ENCODE results near the gene OTOG.

The OTOG gene

DNA sequence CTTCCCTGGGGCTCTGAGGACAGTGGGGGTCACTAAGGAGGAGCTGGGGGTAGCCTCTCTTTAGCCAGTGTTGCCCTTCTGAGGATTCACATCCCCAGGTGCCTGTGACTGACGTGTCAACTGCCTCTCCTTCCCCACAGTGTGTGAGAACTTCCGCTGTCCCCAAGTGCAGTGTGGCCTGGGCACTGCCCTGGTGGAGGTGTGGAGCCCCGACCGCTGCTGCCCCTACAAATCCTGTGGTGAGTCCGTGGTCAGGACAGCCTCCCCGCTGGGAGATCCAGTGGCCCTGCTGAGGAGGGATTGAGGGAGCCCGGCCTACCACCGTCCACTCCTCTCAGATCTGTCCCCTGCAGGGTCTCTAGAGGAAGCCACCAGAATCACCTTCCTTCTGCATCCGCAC is 91.3 kb downstream of the OTOG start:
- TF ChIP-seq, protein P1, sequence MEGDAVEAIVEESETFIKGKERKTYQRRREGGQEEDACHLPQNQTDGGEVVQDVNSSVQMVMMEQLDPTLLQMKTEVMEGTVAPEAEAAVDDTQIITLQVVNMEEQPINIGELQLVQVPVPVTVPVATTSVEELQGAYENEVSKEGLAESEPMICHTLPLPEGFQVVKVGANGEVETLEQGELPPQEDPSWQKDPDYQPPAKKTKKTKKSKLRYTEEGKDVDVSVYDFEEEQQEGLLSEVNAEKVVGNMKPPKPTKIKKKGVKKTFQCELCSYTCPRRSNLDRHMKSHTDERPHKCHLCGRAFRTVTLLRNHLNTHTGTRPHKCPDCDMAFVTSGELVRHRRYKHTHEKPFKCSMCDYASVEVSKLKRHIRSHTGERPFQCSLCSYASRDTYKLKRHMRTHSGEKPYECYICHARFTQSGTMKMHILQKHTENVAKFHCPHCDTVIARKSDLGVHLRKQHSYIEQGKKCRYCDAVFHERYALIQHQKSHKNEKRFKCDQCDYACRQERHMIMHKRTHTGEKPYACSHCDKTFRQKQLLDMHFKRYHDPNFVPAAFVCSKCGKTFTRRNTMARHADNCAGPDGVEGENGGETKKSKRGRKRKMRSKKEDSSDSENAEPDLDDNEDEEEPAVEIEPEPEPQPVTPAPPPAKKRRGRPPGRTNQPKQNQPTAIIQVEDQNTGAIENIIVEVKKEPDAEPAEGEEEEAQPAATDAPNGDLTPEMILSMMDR (conservative IDR thresholded peaks at IDR 0.05; ENCODE audit: low read depth, low read length): no peak
- H3K4me3 ChIP-seq (ENCODE audit: low read depth, low read length): no peak overlapping the region
- DNase-seq (ENCODE audit: low read depth): no peak

DNA sequence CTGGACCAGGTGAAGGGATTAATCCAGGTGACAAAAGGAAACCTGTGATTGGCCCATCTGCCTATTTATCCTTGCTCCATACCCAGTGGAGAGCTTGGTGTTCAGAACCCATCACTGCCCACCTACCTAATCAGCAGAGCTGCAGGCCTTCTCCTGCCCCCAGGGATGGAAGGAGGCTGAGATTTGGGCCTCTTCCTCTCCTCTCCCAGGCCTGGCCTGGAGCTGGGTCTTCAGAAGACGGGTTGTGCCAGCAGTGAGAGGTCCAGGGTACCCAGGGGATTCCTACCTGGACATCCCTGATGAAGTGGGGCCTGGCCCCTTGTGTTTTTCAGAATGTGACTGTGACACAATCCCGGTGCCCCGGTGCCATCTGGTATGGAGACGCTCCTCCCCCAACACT is 92.0 kb downstream of the OTOG start:
- no peak for DNase-seq (ENCODE audit: low read depth)
- H3K4me3 ChIP-seq (ENCODE audit: low read depth, low read length): no peak overlapping the region
- TF ChIP-seq, protein P1 (conservative IDR thresholded peaks at IDR 0.05; ENCODE audit: low read depth, low read length): no peak

DNA sequence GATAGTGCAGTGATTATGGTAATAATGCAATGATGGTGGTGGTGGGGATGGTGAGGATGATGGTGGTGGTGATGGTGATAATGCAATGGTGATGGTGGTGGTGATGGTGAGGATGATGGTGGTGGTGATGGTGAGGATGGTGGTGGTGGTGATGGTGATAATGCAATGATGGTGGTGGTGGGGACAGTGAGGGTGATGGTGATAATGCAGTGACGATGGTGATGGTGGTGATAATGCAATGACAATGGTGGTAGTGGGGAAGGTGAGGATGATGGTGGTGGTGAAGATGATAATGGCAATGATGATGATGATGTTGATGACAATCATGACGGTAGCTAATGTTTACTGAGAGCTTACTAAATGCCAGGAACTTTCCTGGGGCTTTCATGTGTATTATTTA is 92.7 kb downstream of the OTOG start:
- no peak overlapping the region for H3K4me3 ChIP-seq (ENCODE audit: low read depth, low read length)
- no peak for DNase-seq (ENCODE audit: low read depth)
- TF ChIP-seq, protein P1 (conservative IDR thresholded peaks at IDR 0.05; ENCODE audit: low read depth, low read length): no peak

DNA sequence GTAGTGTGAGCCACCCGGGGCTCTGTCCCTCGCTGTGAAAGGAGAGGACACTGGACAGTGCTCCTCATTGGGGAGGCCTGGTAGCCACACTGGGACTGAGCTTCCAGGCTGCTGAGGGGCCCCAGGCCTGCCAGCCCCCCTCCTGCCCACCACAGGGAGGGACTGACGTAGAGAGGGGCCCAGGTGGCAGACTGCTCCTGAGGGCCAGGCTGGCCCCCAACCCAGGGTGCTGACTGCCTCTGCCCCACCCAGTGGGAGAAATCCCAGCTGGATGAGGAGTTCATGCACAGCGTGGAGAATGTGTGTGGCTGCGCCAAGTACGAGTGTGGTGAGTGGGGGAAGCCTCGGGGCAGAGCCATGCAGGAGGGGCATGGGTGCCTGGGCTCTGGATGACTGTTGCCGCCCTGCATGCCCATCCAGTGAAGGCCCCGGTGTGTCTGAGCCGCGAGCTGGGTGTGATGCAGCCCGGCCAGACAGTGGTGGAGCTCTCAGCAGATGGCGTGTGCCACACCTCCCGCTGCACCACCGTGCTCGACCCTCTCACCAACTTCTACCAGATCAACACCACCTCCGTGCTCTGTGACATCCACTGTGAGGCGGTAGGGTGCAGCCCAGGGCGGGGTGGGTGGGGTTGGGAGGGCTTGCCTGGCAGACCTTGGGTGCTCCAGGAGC is 93.6 kb downstream of the OTOG start:
- H3K4me3 ChIP-seq (ENCODE audit: low read depth, low read length): no peak overlapping the region
- TF ChIP-seq, protein P1 (conservative IDR thresholded peaks at IDR 0.05; ENCODE audit: low read depth, low read length): no peak
- no peak for DNase-seq (ENCODE audit: low read depth)

DNA sequence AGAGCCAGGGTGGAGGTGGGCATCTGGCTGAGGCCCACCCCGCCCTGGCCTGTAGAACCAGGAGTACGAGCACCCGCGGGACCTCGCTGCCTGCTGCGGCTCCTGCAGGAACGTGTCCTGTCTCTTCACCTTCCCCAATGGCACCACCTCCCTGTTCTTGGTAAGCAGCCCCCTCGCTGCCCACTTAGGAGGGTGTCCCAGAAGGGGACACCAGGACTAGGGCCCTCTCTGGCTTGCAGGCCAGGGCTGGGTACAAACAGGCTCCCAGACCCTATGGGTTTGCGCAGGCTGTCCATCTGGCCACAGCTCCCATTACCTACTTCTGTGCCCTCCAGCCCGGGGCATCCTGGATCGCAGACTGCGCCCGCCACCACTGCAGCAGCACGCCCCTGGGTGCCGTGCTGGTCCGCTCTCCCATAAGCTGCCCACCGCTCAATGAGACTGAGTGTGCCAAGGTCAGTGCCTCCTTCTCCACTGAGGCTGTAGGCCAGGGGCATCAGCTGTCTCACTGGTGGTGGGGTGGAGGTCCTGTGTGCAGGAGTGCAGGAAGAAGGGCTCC is 94.8 kb downstream of the OTOG start:
- no peak for DNase-seq (ENCODE audit: low read depth)
- no peak overlapping the region for H3K4me3 ChIP-seq (ENCODE audit: low read depth, low read length)
- TF ChIP-seq, protein P1 (conservative IDR thresholded peaks at IDR 0.05; ENCODE audit: low read depth, low read length): no peak

DNA sequence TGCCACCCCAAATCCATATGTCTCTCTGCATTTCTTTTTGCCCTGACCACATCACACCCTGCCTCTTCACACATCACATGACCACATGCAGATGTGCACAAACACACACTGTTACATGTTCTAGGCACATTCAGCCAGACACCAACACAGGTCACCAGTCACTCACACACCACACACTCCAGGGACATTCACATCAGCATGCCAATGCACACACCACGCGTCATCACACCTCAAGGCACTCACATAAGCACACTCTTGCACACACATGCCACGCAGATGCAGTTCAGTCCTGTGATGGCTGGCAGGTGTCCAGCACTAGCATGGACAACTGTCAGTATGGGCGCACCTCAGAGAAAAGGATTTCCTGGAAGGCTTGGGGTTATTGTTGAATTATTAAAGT is 95.3 kb downstream of the OTOG start:
- H3K4me3 ChIP-seq (ENCODE audit: low read depth, low read length): no peak overlapping the region
- no peak for DNase-seq (ENCODE audit: low read depth)

More for the DNA sequence above, 95.3 kb downstream of the OTOG start:
- TF ChIP-seq, protein P1 (conservative IDR thresholded peaks at IDR 0.05; ENCODE audit: low read depth, low read length): no peak
